Adipose tissue (tissue), 3 donors: ENCODE data around the gene KRIT1. TPM values are rescaled to one million over a fixed set of nuclear protein-coding genes. Genes with fewer than 3 reads are reported as not detected.
"Not testable (repeated sequence)": the region's sequence is repeated elsewhere in the genome, so short reads cannot be mapped to it uniquely, and the experiment has no call there.

Experiments
- H3K27ac ChIP-seq: one replicate; pipeline ENCODE4 v1.5.1; 2013; ENCODE audit warnings: low read depth, low read length
- WGBS, 3 donors: extraction: QIAGEN DNeasy Blood & Tissue Kit; methylation state at CpG; one replicate each; pipeline ENCODE4 v1.1.7; 2013; 5-methylcytosine and 5-hydroxymethylcytosine counted together
- polyA plus RNA-seq, 3 donors: library from polyadenylated mRNA; stranded (reverse); fragments of 200-250 nt; gene quantifications; one replicate each; pipeline ENCODE4 v1.2.3, GENCODE V29; 2013
- donor health status: healthy with polysubstance abuse.
- donor health status: Bipolar disorder and iron deficiency.
- donor health status: healthy.

The KRIT1 gene
- polyA plus RNA-seq, 3 donors: 11.8 to 20.1 (median 18.9) TPM

- H3K27ac ChIP-seq: no peak overlapping the region
These were observed 68.4 kb downstream of the KRIT1 start for GRCh38 chr7:92177362-92177761.

- WGBS, 3 donors: 77 to 88% (median 80%) methylated on average over 2 of the region's 2 CpGs
- H3K27ac ChIP-seq: not testable (repeated sequence)
These were observed 76.2 kb downstream of the KRIT1 start for GRCh38 chr7:92169529-92169928.

- H3K27ac ChIP-seq: no peak overlapping the region
- 77 to 87% (median 83%) methylated on average over 1 of the region's 1 CpG for WGBS, 3 donors
These were observed 84.4 kb downstream of the KRIT1 start for GRCh38 chr7:92161271-92161670.

GRCh38 chr7:92158660-92159575 is 86.8 kb downstream of the KRIT1 start:
- WGBS, 3 donors: 91 to 95% (median 94%) methylated on average over 3 of the region's 3 CpGs
- no peak overlapping the region for H3K27ac ChIP-seq

- no peak overlapping the region for H3K27ac ChIP-seq
These were observed 88.7 kb downstream of the KRIT1 start for GRCh38 chr7:92156990-92157389.

GRCh38 chr7:92155108-92155739 is 90.5 kb downstream of the KRIT1 start:
- H3K27ac ChIP-seq: no peak overlapping the region
- WGBS, 3 donors: 87 to 98% (median 89%) methylated on average over 1 of the region's 1 CpG

GRCh38 chr7:92150450-92151017 is 95.2 kb downstream of the KRIT1 start:
- 77 to 81% (median 81%) methylated on average over 1 of the region's 1 CpG for WGBS, 3 donors

GRCh38 chr7:92149736-92150239 is 95.9 kb downstream of the KRIT1 start:
- H3K27ac ChIP-seq: no peak overlapping the region
- 89 to 95% (median 92%) methylated on average over 5 of the region's 5 CpGs for WGBS, 3 donors

More at GRCh38 chr7:92150450-92151017, 95.2 kb downstream of the KRIT1 start:
- H3K27ac ChIP-seq: no peak overlapping the region

Other genes with a start within 250 kb of the KRIT1 start
- 10 to 100 TPM; 10.8 to 26.7 (median 19.7) TPM for gene CYP51A1, start 111.4 kb downstream of the KRIT1 start, polyA plus RNA-seq
- gene LRRD1, start 66.8 kb downstream of the KRIT1 start, polyA plus RNA-seq: not detected
- 10 to 100 TPM in 2 of 3 donors, 1 to 10 TPM in 1; 7.5 to 19.2 (median 11.1) TPM for gene ANKIB1, start 60 bp upstream of the KRIT1 start, polyA plus RNA-seq
- gene GATAD1, start 201.6 kb upstream of the KRIT1 start, polyA plus RNA-seq: 10 to 100 TPM; 16.6 to 18.0 (median 17.9) TPM
- gene ERVW-1, start 232.0 kb upstream of the KRIT1 start, polyA plus RNA-seq: not detected